Osteoblast (primary cell): Measurements from ENCODE around the gene TRMT2A. TPM values are rescaled to one million over a fixed set of nuclear protein-coding genes. Genes with fewer than 3 reads are reported as not detected.

Experiments used
- DNase-seq: peaks from one replicate; pipeline ENCODE4 v3.0.0; 2011; ENCODE audit warnings: low spot score, mixed read lengths; ENCODE audit not compliant: insufficient read length; ENCODE audit errors: missing footprints
- H2AFZ ChIP-seq: 2 replicates; pipeline ENCODE4 v1.6.0; 2011; ENCODE audit warnings: mild to moderate bottlenecking, low read length
- H3K27ac ChIP-seq: 2 replicates; pipeline ENCODE4 v1.5.1; 2011; ENCODE audit warnings: mild to moderate bottlenecking, low read depth, low read length, moderate library complexity
- H3K27me3 ChIP-seq: 2 replicates; pipeline ENCODE4 v1.6.0; 2012; ENCODE audit warnings: mild to moderate bottlenecking, control low read depth, inconsistent platforms, low read length, moderate library complexity; ENCODE audit not compliant: insufficient read depth
- H3K36me3 ChIP-seq: 2 replicates; pipeline ENCODE4 v1.5.1; 2011; ENCODE audit warnings: mild to moderate bottlenecking, low read length, control low read depth, moderate library complexity; ENCODE audit not compliant: insufficient read depth
- H3K4me1 ChIP-seq: 2 replicates; pipeline ENCODE4 v1.5.1; 2011; ENCODE audit warnings: mild to moderate bottlenecking, low read length, control low read depth, moderate library complexity; ENCODE audit not compliant: insufficient read depth
- H3K4me2 ChIP-seq: 2 replicates; pipeline ENCODE4 v1.6.0; 2011; ENCODE audit warnings: mild to moderate bottlenecking, low read length; ENCODE audit not compliant: insufficient read depth
- H3K4me3 ChIP-seq: fragments of 200-600 bp; sonication (generic); 3 replicates; pipeline ENCODE4 v1.5.1; 2012; ENCODE audit warnings: mild to moderate bottlenecking, low read length, inconsistent platforms; ENCODE audit not compliant: insufficient read depth
- H3K79me2 ChIP-seq: 2 replicates; pipeline ENCODE4 v1.6.0; 2012; ENCODE audit warnings: mild to moderate bottlenecking, low read length, control low read depth, inconsistent platforms; ENCODE audit not compliant: insufficient read depth
- H3K9me3 ChIP-seq: 2 replicates; pipeline ENCODE4 v1.5.1; 2011; ENCODE audit warnings: low read depth, low read length, control low read depth
- H4K20me1 ChIP-seq: 2 replicates; pipeline ENCODE4 v1.6.0; 2012; ENCODE audit warnings: mild to moderate bottlenecking, low read length, control low read depth; ENCODE audit not compliant: insufficient read depth
- total RNA-seq: library from RNA; depleted of rRNA; stranded (reverse); fragments of >200 nt; gene quantifications from 2 replicates; pipeline ENCODE4 v1.2.3, GENCODE V29; 2012
- TF ChIP-seq, protein P1 (sequence below): IDR thresholded peaks from 2 replicates; pipeline ENCODE4 v1.5.1; 2011; ENCODE audit warnings: mild to moderate bottlenecking, low read depth, low read length, moderate library complexity; ENCODE audit errors: extremely low read depth

The TRMT2A gene
- total RNA-seq, 1 donor = 43.8 TPM

DNA sequence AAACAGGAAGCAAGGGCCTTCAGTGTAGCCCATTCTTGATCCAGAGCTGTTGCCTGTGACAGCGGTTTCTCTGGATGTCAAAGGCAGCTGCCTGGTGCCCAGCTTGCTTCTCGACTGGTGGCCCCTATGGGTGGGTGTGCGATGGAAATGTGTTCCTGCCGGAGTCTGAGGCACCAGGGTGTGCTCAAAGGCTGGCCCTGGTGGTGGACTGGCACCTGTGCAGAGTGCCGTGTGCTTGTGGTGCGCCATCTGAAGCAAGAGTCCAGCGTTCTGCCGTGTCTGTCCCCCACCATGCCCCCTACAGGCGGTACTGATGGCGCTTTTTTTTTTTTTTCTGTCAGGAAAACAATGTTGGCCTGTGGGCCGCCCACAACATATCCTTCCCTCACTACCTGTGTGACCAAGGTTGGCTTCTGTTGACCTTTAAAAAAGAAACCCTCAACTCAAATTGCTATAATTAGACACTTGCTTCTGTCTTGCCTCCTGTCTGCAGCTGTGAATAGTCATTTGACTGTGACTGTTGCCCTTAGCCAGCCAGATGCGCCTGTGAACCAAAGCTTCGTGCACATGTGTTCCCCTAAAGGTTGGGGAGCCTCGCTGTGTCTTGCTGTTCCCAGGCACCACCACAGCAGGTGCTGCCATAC, 5.9 kb downstream of the TRMT2A start:
- Histone ChIP-seq H3K27me3 (no peaks in the 10 kb centered on the region), H3K27ac (no peak overlapping the region), H3K4me3 (no peak overlapping the region), H3K9me3 (no peaks in the 10 kb centered on the region), H3K4me2 (no peak overlapping the region), H3K4me1 (peaks cover 6% of the 10 kb centered on the region), H3K79me2 (peaks cover 34% of the 10 kb centered on the region), H4K20me1 (peaks cover 8% of the 10 kb centered on the region), H2AFZ (no peak overlapping the region), H3K36me3 (peaks cover 82% of the 10 kb centered on the region)
- peak; percentile 94 for DNase-seq
- TF ChIP-seq, protein P1, sequence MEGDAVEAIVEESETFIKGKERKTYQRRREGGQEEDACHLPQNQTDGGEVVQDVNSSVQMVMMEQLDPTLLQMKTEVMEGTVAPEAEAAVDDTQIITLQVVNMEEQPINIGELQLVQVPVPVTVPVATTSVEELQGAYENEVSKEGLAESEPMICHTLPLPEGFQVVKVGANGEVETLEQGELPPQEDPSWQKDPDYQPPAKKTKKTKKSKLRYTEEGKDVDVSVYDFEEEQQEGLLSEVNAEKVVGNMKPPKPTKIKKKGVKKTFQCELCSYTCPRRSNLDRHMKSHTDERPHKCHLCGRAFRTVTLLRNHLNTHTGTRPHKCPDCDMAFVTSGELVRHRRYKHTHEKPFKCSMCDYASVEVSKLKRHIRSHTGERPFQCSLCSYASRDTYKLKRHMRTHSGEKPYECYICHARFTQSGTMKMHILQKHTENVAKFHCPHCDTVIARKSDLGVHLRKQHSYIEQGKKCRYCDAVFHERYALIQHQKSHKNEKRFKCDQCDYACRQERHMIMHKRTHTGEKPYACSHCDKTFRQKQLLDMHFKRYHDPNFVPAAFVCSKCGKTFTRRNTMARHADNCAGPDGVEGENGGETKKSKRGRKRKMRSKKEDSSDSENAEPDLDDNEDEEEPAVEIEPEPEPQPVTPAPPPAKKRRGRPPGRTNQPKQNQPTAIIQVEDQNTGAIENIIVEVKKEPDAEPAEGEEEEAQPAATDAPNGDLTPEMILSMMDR = peak; percentile 41

DNA sequence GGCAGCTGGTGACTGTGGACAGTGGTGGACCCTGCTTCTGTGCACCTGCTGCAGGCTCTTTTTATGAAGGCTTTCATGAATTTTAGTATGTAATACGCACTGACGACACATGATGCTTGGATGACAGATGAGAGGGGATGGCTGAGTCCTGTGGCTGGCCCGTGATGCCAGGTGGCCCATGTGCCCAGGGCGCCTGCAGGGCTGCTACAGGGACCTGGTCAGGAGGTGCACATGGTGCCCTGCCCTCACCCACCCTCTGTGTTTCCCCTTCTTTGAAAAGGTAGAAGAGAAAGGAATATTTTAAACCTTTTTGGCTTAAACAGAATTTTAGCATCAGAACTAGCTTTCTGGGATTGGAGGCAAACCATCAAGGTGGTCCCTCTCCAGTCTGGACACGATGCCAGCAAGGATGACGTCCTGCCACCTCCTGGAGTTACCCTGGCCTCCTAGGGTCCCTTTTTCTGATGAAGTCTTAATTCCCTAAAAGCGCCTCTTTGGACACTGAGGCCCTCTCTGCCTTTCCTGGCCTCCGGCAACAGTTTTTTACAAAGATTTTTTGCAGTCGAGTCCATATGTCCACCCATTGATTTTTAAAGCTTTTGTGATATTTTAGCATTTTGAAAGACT, 6.6 kb downstream of the TRMT2A start:
- DNase-seq = peak; percentile 83
- no peak overlapping the region for H3K4me2 ChIP-seq
- H3K4me1 ChIP-seq = no peaks in the 10 kb centered on the region
- peaks cover 85% of the 10 kb centered on the region for H3K36me3 ChIP-seq
- no peak overlapping the region for H3K27ac ChIP-seq
- no peaks in the 10 kb centered on the region for H3K27me3 ChIP-seq
- H4K20me1 ChIP-seq = peaks cover 3% of the 10 kb centered on the region
- no peak overlapping the region for H2AFZ ChIP-seq
- H3K9me3 ChIP-seq = no peaks in the 10 kb centered on the region
- H3K79me2 ChIP-seq = peaks cover 34% of the 10 kb centered on the region
- no peak overlapping the region for H3K4me3 ChIP-seq
- TF ChIP-seq, protein P1 = no peak

DNA sequence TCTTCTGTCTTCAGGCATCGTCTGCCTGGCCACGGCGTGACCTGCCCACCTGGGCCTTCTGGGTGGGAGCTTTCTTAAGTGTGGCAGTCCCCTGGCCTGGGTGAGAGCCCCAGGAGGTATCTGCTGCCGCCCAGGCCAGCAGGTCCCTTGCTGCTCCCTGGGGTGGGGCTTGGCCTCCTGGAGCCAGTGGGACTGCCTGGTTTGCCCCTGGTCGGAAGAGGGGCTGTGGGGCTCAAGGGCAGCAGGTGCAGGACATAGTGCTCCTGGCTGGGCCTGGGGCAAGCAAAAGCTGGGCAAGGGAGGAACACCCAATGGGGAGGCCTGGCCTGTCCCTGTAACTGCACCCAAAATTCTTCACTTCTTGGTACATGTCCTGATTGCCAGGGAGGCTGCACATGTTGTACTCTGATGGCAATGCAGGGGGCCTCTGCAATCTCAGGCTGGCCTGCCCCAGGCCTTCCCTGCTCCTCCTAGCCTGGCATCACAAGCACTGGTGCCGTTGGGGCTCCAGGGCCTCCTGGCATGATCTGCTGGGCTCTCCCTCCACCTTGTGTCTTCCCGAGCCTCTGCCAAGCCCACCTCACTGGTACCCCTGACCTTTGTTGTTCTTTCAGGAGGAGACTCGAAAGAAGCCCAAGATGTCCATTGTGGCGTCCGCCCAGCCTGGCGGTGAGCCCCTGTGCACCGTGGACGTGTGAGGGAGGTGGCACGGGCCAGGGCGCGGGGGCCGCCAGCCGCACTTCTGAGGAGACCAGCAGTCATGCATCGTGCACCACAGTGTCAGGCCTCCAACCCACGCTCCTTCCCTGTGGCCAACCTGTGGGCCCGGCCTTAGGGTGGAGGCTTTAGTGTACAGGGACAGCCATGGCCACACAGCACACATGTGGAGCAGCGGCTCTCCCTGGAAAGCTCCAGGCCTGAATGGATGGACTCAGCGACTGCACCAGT, 7.3 kb downstream of the TRMT2A start:
- Histone ChIP-seq H3K79me2 (peaks cover 34% of the 10 kb centered on the region), H3K4me3 (no peak overlapping the region), H2AFZ (no peak overlapping the region), H3K4me2 (no peak overlapping the region), H3K36me3 (peaks cover 84% of the 10 kb centered on the region), H3K27me3 (no peaks in the 10 kb centered on the region), H4K20me1 (peaks cover 7% of the 10 kb centered on the region), H3K4me1 (no peaks in the 10 kb centered on the region), H3K9me3 (no peaks in the 10 kb centered on the region), H3K27ac (no peak overlapping the region)
- peak; percentile 55 for DNase-seq
- TF ChIP-seq, protein P1 = no peak

DNA sequence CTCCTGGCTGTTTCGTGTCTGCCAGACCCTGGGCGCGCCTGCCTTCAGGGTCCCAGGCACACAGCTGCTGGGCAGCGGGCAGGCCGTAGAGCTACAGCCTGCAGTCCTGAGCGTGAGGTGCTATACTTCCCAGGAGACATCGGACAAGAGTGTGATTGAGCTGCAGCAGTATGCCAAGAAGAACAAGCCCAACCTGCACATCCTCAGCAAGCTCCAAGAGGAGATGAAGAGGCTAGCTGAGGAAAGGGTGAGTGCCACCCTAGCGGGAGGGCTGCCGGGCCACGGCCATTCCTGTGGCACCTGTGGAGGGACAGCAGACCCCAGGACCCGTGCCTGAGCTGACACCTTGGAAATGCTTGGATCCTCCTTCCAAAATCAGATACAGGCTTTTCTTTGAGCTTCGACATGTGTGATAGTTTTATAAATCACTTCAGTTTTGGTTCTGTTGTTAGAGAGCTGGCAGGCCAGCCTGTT, 8.2 kb downstream of the TRMT2A start:
- Histone ChIP-seq H3K27me3 (no peaks in the 10 kb centered on the region), H3K36me3 (peaks cover 80% of the 10 kb centered on the region), H3K27ac (no peak overlapping the region), H3K9me3 (no peaks in the 10 kb centered on the region), H3K4me1 (no peaks in the 10 kb centered on the region), H2AFZ (no peak overlapping the region), H3K4me3 (no peak overlapping the region), H3K79me2 (peaks cover 32% of the 10 kb centered on the region), H4K20me1 (peaks cover 9% of the 10 kb centered on the region), H3K4me2 (no peak overlapping the region)
- TF ChIP-seq, protein P1 = no peak
- peak; percentile 78 for DNase-seq
